Liver (tissue), 9 donors: ENCODE data around the gene TMEM255B. TPM values are rescaled to one million over a fixed set of nuclear protein-coding genes. Genes with fewer than 3 reads are reported as not detected.

Source experiments
- DNase-seq: peaks from one replicate; pipeline ENCODE4 v3.0.0-alpha.2; 2017; ENCODE audit warnings: low spot score
- H3K27ac ChIP-seq, 2 donors: one replicate each; pipeline ENCODE4 v1.7.0; 2013; ENCODE audit warnings: inconsistent platforms in 2 of 2, low read length in 2 of 2, control low read depth in 1 of 2, low read depth in 1 of 2, mild to moderate bottlenecking in 1 of 2
- H3K27me3 ChIP-seq, 4 donors: one replicate each; pipeline versions ENCODE4 v1.6.1 to v1.7.0; 2013; ENCODE audit warnings: low read length in 3 of 4, inconsistent platforms in 1 of 4, mild to moderate bottlenecking in 1 of 4, moderate library complexity in 1 of 4; ENCODE audit not compliant: control insufficient read depth in 4 of 4, insufficient read depth in 4 of 4
- H3K36me3 ChIP-seq, 4 donors: one replicate each; pipeline versions ENCODE4 v1.6.1 to v1.7.0; 2013; ENCODE audit warnings: low read length in 3 of 4, mild to moderate bottlenecking in 3 of 4, low read depth in 1 of 4, moderate library complexity in 1 of 4; ENCODE audit not compliant: control insufficient read depth in 4 of 4, insufficient read depth in 3 of 4
- H3K4me1 ChIP-seq, 4 donors: one replicate each; pipeline versions ENCODE4 v1.6.1 to v1.7.0; 2013; ENCODE audit warnings: low read length in 3 of 4, mild to moderate bottlenecking in 3 of 4, moderate library complexity in 1 of 4; ENCODE audit not compliant: control insufficient read depth in 4 of 4, insufficient read depth in 4 of 4
- H3K4me3 ChIP-seq, 3 donors: one replicate each; pipeline versions ENCODE4 v1.6.1 to v1.7.0; 2013; ENCODE audit warnings: low read length in 3 of 3, control low read depth in 1 of 3, low read depth in 1 of 3, mild to moderate bottlenecking in 1 of 3
- H3K9ac ChIP-seq, 2 donors: one replicate each; pipeline ENCODE4 v1.7.0; 2013; ENCODE audit warnings: low read length in 2 of 2, mild to moderate bottlenecking in 2 of 2, moderate library complexity in 2 of 2, control low read depth in 1 of 2, low read depth in 1 of 2
- H3K9me3 ChIP-seq, 4 donors: one replicate each; pipeline versions ENCODE4 v1.6.1 to v1.7.0; 2013; ENCODE audit warnings: low read length in 3 of 4; ENCODE audit not compliant: control insufficient read depth in 4 of 4
- EGR1 ChIP-seq, 2 donors: IDR thresholded peaks; 2 replicates each; pipeline ENCODE4 v1.6.1; 2016 to 2018; ENCODE audit warnings: antibody characterized with exemption in 2 of 2, low read depth in 2 of 2
- FOXA1 ChIP-seq: IDR thresholded peaks from 2 replicates; pipeline ENCODE4 v1.6.1; 2016; ENCODE audit warnings: antibody characterized with exemption
- FOXA2 ChIP-seq: IDR thresholded peaks from 2 replicates; pipeline ENCODE4 v1.6.1; 2016; ENCODE audit warnings: antibody characterized with exemption
- GABPA ChIP-seq, 2 donors: IDR thresholded peaks in 1 of 2; conservative IDR thresholded peaks in 1 of 2; 2 replicates each; pipeline ENCODE4 v1.6.1; 2016; ENCODE audit warnings: antibody characterized with exemption in 2 of 2, mild to moderate bottlenecking in 1 of 2, moderate library complexity in 1 of 2
- HNF4A ChIP-seq, 2 donors: conservative IDR thresholded peaks; 2 replicates each; pipeline ENCODE4 v1.6.1; 2016; ENCODE audit warnings: antibody characterized with exemption in 2 of 2, mild to moderate bottlenecking in 2 of 2
- HNF4G ChIP-seq: IDR thresholded peaks from 2 replicates; pipeline ENCODE4 v1.6.1; 2016; ENCODE audit warnings: antibody characterized with exemption
- JUND ChIP-seq, 2 donors: IDR thresholded peaks; 2 replicates each; pipeline ENCODE4 v1.6.1; 2016; ENCODE audit warnings: antibody characterized with exemption in 2 of 2
- NR2F2 ChIP-seq: IDR thresholded peaks from 2 replicates; pipeline ENCODE4 v1.6.1; 2016; ENCODE audit warnings: antibody characterized with exemption
- RAD21 ChIP-seq, 2 donors: IDR thresholded peaks; 2 replicates each; pipeline ENCODE4 v1.6.1; 2016; ENCODE audit warnings: antibody characterized with exemption in 2 of 2, mild to moderate bottlenecking in 2 of 2
- RXRA ChIP-seq, 2 donors: IDR thresholded peaks; 2 replicates each; pipeline ENCODE4 v1.6.1; 2017 to 2018; ENCODE audit warnings: antibody characterized with exemption in 2 of 2, mild to moderate bottlenecking in 1 of 2
- SP1 ChIP-seq: IDR thresholded peaks from 2 replicates; pipeline ENCODE4 v1.6.1; 2018; ENCODE audit warnings: antibody characterized with exemption, mild to moderate bottlenecking
- TAF1 ChIP-seq: conservative IDR thresholded peaks from 2 replicates; pipeline ENCODE4 v1.6.1; 2016; ENCODE audit warnings: antibody characterized with exemption, mild to moderate bottlenecking
- YY1 ChIP-seq: IDR thresholded peaks from 2 replicates; pipeline ENCODE4 v1.6.1; 2016; ENCODE audit warnings: antibody characterized with exemption, mild to moderate bottlenecking
- WGBS: extraction: QIAGEN DNeasy Blood & Tissue Kit; methylation state at CpG from one replicate; pipeline ENCODE4 v1.1.7; 2013; 5-methylcytosine and 5-hydroxymethylcytosine counted together
- polyA plus RNA-seq, 2 donors: library from polyadenylated mRNA; stranded (reverse) in 1 of 2; unstranded in 1 of 2; fragments of 200-250 nt in 1 of 2; fragments of >200 nt in 1 of 2; fragmentation: Nextera tagmentation in 1 of 2; extraction: Ambion mirVana in 1 of 2; gene quantifications; one replicate each; pipeline versions ENCODE4 v1.2.1 to v1.2.3, GENCODE V29; 2013 to 2015
- total RNA-seq, 2 donors: library from RNA; depleted of rRNA; stranded (reverse); fragments of >200 nt; gene quantifications; one replicate each; pipeline ENCODE4 v1.2.3, GENCODE V29; 2014
- TF ChIP-seq, protein P1 (sequence below): IDR thresholded peaks from 2 replicates; pipeline ENCODE4 v1.6.1; 2016; ENCODE audit warnings: antibody characterized with exemption, mild to moderate bottlenecking
- TF ChIP-seq, protein P2 (sequence below): IDR thresholded peaks from 2 replicates; pipeline ENCODE4 v1.6.1; 2016; ENCODE audit warnings: antibody characterized with exemption
- TF ChIP-seq, protein P3 (sequence below): IDR thresholded peaks from 2 replicates; pipeline ENCODE4 v1.6.1; 2016; ENCODE audit warnings: antibody characterized with exemption
- TF ChIP-seq, protein P4 (sequence below): IDR thresholded peaks from 2 replicates; pipeline ENCODE4 v1.6.1; 2016; ENCODE audit warnings: antibody characterized with exemption
- TF ChIP-seq, protein P5 (sequence below): fragments of 150-350 bp; IDR thresholded peaks from 2 replicates; pipeline ENCODE4 v1.5.1; 2017; ENCODE audit warnings: improper control_type of control experiment, low read depth, low read length; ENCODE audit not compliant: missing input control
- donor health status: healthy.
- donor health status: healthy.
- donor health status: healthy.
- donor health status: healthy.
- donor health status: healthy.

The TMEM255B gene
- total and polyA plus RNA-seq, 4 donors: 0.37 to 8.6 (median 3.5) TPM

- WGBS: 83% methylated on average over 25 of the region's 25 CpGs
These were observed 5.2 kb downstream of the TMEM255B start for GRCh38 chr13:113763961-113764792.

More at GRCh38 chr13:113763961-113764792, 5.2 kb downstream of the TMEM255B start:
- Histone ChIP-seq H3K4me3 (no peak overlapping the region), H3K27me3 (peaks cover 0 to 15% (median 1%) of the 10 kb centered on the region in 4 donors), H3K36me3 (peaks cover 0 to 3% (median 0%) of the 10 kb centered on the region in 4 donors), H3K27ac (no peak overlapping the region), H3K9me3 (no peaks in the 10 kb centered on the region), H3K9ac (no peak overlapping the region), H3K4me1 (peaks cover 0 to 9% (median 5%) of the 10 kb centered on the region in 4 donors)
- no peak for DNase-seq
- TF ChIP-seq SP1: no peak
- no peak for TF ChIP-seq FOXA1
- TF ChIP-seq, protein P1, sequence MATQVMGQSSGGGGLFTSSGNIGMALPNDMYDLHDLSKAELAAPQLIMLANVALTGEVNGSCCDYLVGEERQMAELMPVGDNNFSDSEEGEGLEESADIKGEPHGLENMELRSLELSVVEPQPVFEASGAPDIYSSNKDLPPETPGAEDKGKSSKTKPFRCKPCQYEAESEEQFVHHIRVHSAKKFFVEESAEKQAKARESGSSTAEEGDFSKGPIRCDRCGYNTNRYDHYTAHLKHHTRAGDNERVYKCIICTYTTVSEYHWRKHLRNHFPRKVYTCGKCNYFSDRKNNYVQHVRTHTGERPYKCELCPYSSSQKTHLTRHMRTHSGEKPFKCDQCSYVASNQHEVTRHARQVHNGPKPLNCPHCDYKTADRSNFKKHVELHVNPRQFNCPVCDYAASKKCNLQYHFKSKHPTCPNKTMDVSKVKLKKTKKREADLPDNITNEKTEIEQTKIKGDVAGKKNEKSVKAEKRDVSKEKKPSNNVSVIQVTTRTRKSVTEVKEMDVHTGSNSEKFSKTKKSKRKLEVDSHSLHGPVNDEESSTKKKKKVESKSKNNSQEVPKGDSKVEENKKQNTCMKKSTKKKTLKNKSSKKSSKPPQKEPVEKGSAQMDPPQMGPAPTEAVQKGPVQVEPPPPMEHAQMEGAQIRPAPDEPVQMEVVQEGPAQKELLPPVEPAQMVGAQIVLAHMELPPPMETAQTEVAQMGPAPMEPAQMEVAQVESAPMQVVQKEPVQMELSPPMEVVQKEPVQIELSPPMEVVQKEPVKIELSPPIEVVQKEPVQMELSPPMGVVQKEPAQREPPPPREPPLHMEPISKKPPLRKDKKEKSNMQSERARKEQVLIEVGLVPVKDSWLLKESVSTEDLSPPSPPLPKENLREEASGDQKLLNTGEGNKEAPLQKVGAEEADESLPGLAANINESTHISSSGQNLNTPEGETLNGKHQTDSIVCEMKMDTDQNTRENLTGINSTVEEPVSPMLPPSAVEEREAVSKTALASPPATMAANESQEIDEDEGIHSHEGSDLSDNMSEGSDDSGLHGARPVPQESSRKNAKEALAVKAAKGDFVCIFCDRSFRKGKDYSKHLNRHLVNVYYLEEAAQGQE: no peak
- TF ChIP-seq HNF4A (conservative IDR thresholded peaks at IDR 0.05): no peak
- no peak for TF ChIP-seq RAD21 (IDR thresholded peaks at IDR 0.05)
- TF ChIP-seq JUND (IDR thresholded peaks at IDR 0.05): no peak
- TF ChIP-seq RXRA (IDR thresholded peaks at IDR 0.05): no peak
- TF ChIP-seq NR2F2: no peak
- TF ChIP-seq HNF4G: no peak
- TF ChIP-seq, protein P2, sequence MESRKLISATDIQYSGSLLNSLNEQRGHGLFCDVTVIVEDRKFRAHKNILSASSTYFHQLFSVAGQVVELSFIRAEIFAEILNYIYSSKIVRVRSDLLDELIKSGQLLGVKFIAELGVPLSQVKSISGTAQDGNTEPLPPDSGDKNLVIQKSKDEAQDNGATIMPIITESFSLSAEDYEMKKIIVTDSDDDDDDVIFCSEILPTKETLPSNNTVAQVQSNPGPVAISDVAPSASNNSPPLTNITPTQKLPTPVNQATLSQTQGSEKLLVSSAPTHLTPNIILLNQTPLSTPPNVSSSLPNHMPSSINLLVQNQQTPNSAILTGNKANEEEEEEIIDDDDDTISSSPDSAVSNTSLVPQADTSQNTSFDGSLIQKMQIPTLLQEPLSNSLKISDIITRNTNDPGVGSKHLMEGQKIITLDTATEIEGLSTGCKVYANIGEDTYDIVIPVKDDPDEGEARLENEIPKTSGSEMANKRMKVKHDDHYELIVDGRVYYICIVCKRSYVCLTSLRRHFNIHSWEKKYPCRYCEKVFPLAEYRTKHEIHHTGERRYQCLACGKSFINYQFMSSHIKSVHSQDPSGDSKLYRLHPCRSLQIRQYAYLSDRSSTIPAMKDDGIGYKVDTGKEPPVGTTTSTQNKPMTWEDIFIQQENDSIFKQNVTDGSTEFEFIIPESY: no peak
- TF ChIP-seq FOXA2: no peak
- TF ChIP-seq, protein P3, sequence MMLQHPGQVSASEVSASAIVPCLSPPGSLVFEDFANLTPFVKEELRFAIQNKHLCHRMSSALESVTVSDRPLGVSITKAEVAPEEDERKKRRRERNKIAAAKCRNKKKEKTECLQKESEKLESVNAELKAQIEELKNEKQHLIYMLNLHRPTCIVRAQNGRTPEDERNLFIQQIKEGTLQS: no peak
- no peak for TF ChIP-seq TAF1
- TF ChIP-seq EGR1 (IDR thresholded peaks at IDR 0.05; ENCODE audit: low read depth in 2 of 2): no peak
- no peak for TF ChIP-seq GABPA (IDR thresholded peaks at IDR 0.05 in 1 of 2, conservative IDR thresholded peaks at IDR 0.05 in 1 of 2)
- TF ChIP-seq YY1: no peak
- TF ChIP-seq, protein P4, sequence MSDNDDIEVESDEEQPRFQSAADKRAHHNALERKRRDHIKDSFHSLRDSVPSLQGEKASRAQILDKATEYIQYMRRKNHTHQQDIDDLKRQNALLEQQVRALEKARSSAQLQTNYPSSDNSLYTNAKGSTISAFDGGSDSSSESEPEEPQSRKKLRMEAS: no peak
- TF ChIP-seq, protein P5, sequence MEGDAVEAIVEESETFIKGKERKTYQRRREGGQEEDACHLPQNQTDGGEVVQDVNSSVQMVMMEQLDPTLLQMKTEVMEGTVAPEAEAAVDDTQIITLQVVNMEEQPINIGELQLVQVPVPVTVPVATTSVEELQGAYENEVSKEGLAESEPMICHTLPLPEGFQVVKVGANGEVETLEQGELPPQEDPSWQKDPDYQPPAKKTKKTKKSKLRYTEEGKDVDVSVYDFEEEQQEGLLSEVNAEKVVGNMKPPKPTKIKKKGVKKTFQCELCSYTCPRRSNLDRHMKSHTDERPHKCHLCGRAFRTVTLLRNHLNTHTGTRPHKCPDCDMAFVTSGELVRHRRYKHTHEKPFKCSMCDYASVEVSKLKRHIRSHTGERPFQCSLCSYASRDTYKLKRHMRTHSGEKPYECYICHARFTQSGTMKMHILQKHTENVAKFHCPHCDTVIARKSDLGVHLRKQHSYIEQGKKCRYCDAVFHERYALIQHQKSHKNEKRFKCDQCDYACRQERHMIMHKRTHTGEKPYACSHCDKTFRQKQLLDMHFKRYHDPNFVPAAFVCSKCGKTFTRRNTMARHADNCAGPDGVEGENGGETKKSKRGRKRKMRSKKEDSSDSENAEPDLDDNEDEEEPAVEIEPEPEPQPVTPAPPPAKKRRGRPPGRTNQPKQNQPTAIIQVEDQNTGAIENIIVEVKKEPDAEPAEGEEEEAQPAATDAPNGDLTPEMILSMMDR: no peak
